OCI-LY1 (cell line): Measurements from ENCODE around the gene XPR1.

Experiments used
- EZH2 ChIP-seq: fragments of 200-600 bp; sonication (generic), shearing (Covaris generic); IDR thresholded peaks from 2 replicates; pipeline ENCODE4 v1.8.0; 2017; ENCODE audit warnings: borderline replicate concordance, mixed run types, mild to moderate bottlenecking, antibody characterized with exemption, low read length, moderate library complexity, mixed read lengths
- TF ChIP-seq, protein P1 (sequence below): fragments of 200-600 bp; sonication (generic), shearing (Covaris generic); IDR thresholded peaks from 2 replicates; pipeline ENCODE4 v1.5.1; 2017; ENCODE audit warnings: mild to moderate bottlenecking, antibody characterized with exemption, low read length, moderate library complexity, mixed read lengths

DNA sequence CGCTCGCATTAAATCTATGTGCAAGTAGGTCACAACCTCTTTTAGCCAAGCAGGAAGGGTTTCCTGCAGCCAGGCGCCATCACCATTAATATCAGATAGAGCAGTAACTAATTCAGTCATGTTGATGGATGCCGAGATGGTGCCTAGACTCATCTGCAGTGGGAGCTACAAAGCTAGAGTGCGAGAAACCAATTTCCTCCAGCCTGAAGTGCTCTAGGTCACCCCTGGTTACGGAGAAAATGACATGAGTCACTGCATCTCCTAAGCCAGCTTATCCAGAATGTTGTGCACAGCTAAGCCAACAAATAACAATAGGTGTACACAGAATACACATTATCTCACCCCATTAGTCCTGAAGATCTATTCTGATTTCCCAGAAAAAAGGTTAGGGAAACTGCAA lies 37.1 kb upstream of the XPR1 start:
- TF ChIP-seq, protein P1, sequence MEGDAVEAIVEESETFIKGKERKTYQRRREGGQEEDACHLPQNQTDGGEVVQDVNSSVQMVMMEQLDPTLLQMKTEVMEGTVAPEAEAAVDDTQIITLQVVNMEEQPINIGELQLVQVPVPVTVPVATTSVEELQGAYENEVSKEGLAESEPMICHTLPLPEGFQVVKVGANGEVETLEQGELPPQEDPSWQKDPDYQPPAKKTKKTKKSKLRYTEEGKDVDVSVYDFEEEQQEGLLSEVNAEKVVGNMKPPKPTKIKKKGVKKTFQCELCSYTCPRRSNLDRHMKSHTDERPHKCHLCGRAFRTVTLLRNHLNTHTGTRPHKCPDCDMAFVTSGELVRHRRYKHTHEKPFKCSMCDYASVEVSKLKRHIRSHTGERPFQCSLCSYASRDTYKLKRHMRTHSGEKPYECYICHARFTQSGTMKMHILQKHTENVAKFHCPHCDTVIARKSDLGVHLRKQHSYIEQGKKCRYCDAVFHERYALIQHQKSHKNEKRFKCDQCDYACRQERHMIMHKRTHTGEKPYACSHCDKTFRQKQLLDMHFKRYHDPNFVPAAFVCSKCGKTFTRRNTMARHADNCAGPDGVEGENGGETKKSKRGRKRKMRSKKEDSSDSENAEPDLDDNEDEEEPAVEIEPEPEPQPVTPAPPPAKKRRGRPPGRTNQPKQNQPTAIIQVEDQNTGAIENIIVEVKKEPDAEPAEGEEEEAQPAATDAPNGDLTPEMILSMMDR, result no peak
- no peak for TF ChIP-seq EZH2
